HG03469 (cell line): Measurements from ENCODE around the gene FAM120B.

Source experiments
- ATAC-seq: cut with Tn5 transposase; IDR thresholded peaks from one replicate; pipeline ENCODE4 v1.9.1; 2021; ENCODE audit warnings: mild to moderate bottlenecking, moderate library complexity, moderate number of reproducible peaks; ENCODE audit not compliant: unreplicated experiment

Gene FAM120B

DNA sequence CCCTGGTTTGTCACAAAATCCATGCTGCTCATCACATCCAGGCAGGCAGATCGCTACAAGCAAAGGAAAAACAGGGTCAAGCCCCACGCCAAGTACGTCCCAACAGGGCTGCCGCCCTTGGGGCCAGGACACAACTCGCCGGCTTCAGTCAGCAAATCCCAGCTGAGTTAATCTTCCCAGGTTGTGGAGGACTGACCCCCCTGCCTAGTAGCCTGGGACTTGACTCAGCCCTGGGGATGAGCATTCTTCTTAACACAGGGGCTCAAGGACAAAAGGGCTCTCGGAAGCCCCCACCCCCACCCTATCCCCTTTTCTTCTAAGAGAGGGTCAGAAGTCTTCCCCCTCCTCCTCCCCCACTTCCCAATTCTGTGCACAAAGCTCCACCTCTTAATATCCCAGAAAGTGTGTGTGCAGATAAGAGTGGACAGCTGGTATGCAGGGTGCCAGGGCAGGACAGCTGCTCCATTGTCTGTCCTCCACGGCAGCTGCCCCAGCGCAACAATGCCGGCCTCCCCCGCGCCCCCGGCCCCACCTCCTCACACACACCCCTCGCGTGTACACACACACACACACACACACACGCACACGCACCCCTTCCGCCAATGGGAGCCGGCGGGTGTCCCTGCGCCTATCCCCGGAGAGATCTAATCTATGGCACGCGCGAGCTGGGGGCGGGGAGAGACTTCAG is 20.2 kb upstream of the FAM120B start:
- ATAC-seq: no peak

DNA sequence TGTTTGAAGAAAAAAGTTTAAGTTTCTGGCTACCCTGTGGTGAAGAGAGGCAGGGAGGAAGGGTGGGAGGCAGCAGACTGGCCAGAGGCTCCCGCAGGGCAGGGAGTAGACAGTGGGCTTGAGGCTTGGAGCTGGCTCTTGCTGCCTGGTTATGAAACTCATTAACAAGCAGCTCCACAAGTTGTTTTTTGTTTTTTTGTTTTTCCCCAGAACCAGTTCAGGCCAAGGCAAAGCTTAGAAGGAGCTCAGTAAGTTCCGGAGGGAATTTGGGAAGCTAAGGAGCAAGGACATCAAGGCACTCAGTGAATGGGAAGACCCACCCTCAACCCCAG is 19.7 kb upstream of the FAM120B start:
- no peak for ATAC-seq

DNA sequence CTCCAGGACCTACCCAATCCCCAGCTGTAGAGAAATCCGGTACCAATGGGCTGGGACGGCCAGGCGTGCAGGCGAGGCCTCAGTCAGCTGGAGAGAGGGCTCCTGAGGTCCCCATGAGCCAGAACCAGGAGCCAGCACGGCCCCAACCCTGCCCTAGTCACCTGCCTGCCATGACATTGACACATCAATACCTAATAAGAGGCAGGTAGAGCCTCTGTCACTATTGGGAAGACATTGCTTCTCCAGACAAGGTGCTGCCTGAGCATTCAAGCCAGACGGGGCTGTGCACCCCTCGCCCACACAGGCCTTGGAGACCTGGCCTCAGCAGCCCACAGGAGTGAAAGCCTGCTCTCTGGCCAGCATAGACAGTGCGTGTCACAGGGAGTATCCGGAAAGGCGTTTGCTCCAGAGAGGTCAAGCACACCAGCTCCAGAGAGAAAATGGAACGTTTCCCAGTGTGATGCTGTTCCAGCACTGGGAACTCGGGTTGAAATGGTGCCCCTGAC is 19.1 kb upstream of the FAM120B start:
- ATAC-seq: no peak

DNA sequence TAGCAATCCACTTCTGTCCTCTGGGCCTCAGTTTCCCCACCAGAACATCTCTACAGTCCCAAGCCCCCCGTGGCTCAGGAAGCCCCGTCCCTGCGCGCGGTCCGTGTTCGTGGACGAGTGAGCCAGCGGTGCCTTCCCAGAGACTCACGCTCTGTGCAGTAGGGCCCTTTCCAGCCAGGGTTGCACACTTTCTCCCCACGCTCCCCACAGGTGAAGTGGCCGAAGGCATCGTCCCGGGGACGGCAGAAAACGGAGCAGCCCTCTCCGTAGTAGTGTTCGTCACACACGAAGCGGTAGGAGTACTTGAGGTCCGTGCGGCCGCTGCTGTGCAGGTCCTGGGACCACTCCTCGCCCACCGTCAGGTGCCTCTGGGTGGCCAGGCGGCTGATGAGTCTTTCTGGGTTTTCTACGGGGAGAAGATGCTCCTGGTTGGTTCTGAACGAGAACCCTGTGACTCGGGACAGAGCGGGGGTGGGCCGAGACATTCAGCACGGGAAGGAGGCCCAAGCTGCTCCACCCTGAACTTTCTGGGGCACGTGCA is 18.4 kb upstream of the FAM120B start:
- no peak for ATAC-seq

DNA sequence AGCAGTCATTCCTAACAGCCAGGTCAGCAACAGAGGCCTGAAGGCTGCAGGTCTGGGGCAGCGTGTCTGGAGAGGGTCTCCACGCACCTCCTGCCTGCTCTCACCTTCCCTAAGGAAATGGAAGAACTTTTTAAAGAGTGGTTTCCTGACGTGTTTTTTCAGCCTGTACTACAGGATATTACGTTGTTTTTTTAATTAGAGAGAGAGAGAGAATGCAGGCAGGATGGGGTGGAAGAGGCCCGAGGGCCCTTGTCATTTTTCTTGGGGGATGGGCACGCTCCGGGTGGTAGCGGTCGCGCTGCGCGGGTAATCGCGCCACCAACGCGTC is 17.7 kb upstream of the FAM120B start:
- no peak for ATAC-seq

DNA sequence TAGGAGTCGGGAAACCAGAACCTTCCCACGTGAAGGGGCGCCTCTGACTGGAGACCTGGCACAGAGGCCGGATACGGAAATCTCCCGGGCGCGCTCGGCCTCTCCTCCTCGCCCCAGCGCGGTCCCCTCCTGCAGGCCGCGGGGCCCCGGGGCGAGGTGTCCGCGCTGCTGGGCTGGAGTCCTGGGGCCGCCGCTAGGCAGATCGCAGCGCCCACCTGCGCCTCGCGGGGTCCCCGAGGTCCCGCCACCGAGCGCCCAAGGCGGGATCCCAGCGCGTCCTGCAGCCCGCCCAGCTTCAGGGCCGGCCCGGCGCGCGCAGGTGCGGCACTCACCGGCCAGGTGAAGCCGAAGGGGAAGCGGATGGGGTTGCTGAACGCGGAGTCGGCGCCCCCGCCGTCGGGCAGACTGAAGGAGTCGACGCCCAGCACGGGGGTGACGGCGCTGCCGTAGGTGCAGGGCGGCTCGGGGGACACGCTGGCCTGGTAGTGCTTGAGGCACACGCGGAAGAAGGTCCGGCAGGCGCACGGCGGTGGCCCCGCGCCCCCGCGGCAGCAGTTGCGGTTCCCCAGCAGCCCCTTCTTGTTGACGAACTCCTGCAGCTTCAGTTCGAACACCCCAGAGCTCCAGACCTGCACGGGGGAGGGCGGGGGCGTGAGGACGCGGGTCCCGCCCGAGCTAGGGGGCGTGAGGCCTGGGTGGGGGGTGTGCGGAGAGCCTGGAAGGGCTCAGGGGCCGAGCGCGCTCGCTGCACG is 17.2 kb upstream of the FAM120B start:
- ATAC-seq: no peak

DNA sequence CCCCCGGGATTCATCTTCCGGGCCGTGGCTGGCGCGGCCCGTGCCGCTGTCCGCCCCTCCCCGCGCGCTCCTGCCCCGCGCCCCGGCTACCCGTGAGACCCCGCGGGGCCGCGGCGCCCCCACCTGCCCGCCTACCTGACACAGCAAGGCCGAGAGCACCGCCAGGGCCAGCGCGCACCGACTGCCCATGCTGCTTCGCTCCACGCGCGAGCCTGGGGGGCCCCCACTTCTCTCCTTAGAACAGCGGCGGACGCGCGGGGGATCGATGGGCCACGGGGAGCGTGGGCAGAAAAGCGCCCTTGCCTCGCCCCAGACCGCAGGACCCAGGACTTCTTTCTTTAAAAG is 16.6 kb upstream of the FAM120B start:
- ATAC-seq: no peak

DNA sequence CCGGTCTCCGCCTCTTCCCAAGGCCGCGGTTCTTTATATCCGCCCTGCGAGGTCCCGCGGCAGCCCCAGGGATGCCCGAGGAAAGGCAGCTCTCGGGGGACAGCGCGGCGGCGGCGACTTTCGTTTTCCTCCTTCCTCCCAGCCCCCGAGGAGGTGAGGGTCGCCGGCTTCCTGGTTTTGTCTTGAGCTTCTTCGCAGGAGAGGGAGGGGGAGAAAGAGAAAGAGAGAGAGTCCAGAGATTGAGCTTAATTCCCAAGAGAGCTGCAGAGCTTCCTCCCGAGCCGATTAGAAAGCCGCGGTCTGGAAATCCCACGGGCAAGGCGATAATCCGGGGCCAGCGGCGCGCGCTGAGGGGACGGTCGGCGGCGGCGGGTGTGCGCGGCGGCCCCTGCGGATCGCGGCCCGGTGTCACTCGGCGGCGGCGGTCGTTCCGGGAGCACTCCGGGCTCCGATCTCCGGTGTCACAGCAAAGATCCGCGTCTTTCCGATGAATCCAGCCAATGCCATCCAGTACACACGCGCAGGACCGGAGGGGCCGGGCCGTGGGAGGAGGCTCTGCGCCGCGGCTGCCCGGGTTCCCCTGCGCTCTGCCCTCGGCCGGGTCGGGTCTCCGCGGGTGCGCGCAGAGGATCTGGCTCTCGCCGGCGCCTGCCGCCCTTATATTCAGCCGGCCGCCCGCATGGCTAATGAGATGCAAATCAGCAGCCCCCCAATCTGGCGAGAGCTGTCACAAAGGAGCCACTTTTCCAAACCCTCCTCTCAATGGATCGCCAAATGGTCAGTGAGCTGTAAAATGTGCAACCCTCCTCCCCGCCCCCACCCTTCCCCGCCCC is 16.0 kb upstream of the FAM120B start, which contains the start of gene DLL1:
Gene DLL1 (minus strand): TSS at position 783 of the 833 bp plus-strand sequence. CDS start 939 bp downstream, outside the sequence.
- no peak for ATAC-seq

DNA sequence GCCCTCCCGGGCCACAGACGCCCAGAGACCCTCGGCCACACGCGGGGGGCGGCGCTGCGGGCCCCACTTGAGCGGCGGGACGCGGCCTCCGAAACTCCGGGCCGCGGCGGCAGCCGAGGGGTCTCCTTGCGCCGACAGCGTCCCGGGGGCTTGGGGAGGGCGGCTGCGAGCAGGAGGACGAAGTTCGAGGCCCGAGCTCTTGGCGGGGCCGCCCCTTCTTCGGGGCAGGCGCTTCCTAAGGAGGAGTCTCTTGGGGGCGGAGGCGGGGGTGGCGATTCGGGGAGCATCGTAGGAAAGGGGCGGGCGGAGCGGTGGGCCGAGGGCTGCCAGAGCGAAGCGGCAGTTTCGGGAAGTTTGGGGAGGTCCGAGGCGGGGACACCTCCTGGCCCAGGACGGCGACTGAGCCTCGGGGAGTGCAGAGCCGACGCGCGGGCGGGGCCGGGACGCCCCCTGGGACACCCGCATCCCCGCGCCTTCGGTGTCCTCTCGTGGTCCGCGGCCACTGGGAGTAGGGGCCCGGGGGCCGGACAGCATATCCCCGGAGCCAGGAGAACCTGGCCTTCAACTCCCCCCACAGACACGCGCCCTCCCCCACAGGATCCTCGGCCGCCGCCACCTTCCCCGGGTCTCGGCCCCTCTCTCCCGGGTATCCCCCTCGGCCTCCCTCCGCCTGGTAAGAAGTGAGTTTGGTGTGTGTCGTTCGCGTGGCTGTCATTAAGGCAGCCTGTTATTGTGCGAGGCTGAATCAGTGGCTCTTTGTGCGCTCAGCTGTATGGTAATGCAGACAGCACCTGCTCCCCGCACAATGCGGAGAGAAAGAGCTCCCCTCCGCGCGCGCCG is 15.1 kb upstream of the FAM120B start:
- no peak for ATAC-seq

DNA sequence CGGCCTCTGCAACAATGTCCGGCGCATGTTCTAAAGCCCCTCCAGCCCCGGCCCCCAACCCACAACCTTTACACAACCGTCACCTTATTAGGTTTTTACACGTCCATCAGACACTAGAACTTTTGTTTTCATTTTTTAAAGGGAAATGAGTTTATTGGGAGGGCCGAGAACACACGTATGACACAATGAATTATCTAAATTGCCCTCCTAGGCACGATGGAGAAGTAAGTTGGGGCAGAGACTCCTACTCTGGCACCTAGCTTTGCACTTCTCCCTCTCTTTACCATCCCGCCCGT is 14.5 kb upstream of the FAM120B start:
- no peak for ATAC-seq

DNA sequence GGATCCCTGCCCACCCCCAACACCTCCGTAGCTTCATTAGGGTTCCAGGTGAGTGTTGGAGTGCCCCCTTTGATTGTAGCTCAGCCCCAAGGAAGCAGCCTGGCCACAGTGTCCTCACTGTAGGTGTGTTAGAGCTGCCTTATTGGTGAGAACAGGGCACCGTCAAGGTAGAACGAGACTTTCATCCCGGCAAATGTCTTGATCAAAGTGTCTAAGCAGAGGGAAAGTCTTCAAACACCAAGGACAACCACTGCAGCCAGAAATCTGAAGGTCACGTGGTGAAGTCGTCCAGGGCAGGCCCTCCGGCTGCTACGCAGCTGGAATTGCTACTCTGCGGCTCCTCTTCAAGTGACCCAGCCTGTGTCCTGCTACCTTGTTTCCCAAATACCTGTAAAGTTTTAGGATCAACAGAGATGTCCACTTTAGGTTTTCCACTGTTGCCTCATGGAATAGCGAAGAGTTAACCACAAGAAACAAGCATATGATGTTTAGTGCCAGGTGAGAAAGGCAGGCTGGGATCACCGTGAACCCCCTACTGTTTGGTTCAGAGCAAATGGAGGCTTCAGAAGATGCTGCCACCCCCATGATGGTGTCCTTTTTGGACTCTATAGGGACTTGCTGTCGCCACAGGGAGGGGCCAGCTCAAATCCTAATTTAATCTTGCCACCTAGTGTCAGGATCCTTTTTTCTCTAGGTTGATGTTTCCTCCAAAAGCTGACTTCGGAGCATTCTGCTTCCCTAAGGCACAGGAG is 14.0 kb upstream of the FAM120B start:
- no peak for ATAC-seq

DNA sequence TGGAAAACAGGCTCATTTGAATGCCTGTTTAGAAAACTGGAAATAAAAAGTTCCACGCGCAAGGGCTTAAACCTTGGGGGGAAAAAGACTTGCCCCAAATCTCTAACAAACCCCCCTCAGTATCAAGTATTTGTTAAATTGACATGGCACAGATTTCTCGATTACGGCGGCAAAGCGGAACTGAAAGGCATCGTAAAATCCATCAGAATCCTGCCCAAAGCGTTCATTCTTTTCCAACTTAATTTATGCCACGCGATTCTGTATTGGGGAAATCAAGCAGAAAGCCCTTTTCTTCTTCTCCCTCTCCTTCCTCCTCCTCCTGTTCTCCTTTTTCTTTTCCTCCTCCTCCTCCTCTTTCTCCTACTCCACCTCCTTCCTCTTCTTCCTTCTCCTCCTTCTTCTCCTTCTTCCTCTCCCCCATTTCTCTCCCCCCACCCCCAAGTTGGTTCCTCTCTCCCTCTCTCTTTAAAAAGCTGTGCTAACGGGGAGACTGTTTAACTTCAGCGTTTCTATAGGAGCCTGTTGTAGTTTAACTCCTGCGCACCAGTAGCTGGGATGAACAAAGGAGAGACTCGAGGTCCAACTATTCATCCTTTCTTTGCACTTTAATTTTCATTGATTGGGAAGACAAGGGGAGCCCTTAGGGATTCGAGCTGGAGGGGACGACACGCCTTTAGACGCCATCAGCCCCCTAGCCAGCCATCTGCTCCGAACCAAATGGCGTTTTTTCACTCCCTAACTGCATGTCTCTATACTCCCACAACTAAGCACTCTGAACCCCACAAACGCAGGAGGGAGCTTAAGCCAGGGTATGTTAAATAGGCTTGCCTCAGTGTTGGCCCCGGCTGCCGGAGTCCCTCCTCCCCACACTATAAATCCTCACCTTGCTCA is 13.0 kb upstream of the FAM120B start:
- no peak for ATAC-seq

DNA sequence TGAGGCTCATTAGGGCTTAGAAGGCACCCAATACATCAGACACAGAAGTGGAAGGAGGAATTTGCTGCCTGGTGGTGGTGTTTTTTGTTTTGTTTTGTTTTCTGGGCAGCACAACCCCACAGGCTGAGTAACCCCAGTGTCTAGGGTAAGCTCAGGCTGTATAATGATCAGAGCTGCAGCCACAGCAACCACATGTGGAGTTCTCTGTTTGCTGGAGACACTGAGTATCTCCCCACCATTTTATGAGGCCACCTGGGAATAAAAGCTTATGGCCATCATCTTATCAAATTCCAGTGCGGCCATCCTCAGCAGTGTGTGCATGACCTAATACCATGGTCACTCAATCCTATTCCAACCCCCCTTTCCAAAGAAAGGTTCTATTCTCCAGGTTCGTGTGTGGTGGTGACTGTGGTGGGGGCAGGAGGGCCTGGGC is 12.2 kb upstream of the FAM120B start:
- ATAC-seq: no peak

DNA sequence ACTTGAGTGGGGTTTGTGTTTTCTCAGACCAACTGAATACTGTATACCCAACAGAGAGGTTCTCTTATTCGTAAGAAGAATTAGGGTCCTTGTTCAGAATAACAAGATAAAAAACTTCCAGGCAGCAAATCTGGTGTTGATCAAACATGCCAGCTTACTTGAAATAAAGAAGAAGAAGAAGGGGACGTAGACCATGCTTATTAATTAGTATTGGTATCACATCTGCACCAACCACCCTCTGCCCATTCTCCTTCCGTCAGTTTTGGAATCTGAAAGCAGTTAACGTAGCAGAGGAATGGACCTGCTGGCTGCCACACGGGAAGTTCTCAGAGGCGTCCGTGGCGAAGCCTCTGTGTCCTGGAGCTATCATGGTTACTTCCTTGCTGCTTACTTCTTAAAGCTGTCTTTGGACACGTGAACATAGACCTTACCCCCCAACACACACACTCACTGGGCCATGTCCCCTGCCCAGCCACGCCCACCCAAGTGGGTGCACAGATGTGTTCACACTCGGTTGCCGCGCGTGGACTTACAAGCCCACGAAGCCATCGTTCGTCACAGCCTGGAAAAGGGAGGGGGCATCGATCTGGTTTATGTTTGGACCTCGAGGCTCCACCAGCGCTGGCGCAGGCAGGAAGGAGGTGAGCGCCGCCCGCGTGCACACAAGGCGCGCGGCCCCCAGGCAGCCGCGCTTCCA is 11.6 kb upstream of the FAM120B start:
- ATAC-seq: no peak

DNA sequence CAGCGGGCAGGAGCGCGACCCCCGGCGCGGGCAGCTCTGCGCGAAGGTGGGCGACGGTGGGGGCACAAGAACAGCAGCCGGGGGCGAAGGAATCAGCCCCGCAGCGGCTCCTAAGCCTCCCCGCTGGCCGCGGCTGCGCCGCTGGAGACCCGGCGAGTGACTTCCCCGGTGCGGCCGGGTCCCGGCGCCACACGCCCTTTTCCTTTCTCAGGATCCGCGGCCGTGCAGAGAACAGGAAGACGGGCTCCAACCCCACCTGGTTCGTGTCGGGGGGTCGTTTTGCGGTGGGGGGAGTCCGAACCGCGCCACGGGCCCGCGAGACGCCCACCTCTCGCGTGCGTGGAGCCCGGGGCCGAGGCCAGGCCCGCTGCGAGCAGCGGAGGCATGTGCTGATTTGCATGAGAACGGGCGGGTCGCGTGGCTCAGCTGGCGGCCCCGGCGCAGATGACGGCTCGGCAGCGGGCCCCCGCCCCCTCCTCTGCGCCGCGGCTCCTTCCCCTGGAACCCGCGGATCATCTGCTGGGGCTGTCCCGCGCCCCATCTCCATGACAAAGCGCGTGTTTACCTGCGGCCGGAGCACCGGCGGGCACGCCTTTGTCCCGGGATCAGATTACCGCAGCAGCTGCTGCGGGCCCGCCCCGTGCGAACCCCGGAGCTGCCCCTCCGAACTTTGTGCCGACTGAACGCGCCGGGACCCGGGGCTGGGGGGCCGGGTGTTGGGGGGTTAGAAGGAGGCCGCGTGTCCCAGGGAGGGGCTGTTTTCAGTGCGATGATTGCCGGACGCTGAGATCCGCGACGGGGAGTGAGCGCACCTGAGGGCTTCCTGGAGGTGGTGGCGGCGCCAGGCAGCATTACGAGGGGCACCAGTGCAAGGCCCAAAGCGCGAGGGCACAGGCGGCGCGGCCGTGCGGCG is 10.8 kb upstream of the FAM120B start:
- ATAC-seq: peak; percentile 61

DNA sequence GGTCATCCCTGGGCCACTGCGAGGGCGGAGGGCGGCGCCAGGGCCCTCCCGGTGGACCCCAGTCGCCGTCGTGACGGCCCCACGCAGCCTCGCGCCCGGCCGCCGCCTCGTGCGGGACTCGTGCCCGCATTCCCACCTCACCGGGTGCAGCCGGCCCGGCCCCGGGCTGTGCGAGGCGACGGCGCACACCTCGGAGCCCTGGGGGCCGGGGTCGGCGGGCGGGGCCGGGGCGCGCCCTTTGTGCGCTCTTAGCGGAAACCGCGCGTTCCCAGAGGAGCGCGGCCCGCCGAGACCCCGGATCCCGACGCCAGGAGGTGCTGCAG is 10.2 kb upstream of the FAM120B start:
- no peak for ATAC-seq

DNA sequence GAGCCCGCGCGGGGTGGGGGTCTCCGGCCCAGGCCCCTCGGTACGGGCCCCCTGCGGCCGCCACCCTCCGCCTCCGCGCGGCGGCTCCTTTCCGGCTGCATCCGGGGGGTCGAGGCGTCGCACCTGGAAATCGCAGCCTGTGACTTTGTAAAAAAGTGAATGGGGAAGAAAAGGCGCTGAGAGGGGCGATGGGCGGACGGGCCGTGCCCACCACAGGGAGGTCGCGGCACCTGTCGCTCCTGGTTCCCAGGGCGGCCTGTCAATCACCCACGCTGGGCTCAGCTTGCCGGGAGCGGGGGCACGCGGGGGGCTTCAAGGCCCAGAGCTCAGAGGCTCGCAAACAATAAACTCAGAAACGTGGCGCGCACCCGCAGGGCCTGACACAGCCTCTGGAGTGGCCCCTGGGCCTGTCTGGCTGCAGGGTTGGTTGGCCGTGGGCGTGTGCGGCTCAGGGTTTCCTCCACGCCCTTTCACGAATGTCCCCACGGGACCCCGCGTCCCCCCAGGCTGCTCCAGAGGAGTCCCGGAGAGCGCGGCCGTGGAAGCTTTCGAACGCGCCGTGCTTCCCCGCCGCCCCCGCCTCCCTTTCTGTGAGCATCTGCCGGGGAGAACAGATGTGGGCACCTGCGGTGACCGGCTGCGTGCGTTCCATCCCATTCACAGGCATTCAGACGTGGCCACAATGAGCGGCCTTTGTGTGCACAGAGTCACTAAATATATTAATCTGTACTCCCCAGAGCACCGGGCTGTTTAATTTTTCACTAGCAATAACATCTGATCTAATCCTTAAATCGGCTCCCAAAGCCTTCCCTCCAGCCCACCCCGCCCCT is 9.6 kb upstream of the FAM120B start:
- no peak for ATAC-seq
